Adrenal gland (tissue), 5 donors: ENCODE data around the gene CDC42EP4.

Experiments
- CTCF ChIP-seq, 6 experiments: fragments of 450-650 bp in 4 of 6; fragments of 200-600 bp in 2 of 6; sonication (generic) in 1 of 6; IDR thresholded peaks; 1 replicate in 5 of 6; 2 replicates in 1 of 6; pipeline versions ENCODE4 v1.5.1 to v1.8.0; 2016 to 2021; ENCODE audit warnings: antibody characterized with exemption in 6 of 6, mild to moderate bottlenecking in 2 of 6, moderate library complexity in 1 of 6
- POLR2A ChIP-seq, 2 donors: fragments of 450-650 bp; IDR thresholded peaks; one replicate each; pipeline ENCODE4 v1.6.1; 2017; ENCODE audit warnings: antibody characterized with exemption in 2 of 2, mild to moderate bottlenecking in 2 of 2, moderate library complexity in 1 of 2
- donor health status: DM: no; HTN: no; CAD: no.

DNA sequence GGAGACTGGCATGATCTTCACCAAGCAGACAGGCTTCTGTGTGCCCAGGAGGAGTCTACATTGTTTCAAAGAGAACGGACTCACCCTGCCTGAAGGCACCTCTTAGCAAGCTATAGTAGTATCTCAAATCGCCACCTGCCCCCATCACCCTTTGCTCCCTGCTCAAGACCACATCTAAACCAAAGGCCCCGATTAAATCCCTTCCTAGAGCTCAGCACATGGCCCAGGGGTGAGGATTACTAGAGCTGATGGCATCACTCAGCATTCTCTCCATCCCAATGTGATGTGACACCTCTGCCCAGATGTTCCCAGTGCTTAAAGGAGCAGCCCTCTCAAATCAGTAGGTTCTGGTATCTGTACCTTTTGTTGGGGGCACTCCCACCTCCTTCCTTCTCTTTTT, 8.0 kb upstream of the CDC42EP4 start:
- no peak for TF ChIP-seq CTCF (IDR thresholded peaks at IDR 0.05)
- no peak for TF ChIP-seq POLR2A (IDR thresholded peaks at IDR 0.05)
